Mesenchymal stem cell (in vitro differentiated cells and primary cell): ENCODE measurements around the gene PKNOX2.

Source experiments
- DNase-seq: peaks from one replicate; pipeline ENCODE4 v3.0.0-alpha.2; 2013
- H2AFZ ChIP-seq: one replicate; pipeline ENCODE4 v1.6.1; 2013; ENCODE audit warnings: low read depth, mild to moderate bottlenecking, control low read depth, inconsistent platforms, low read length, moderate library complexity
- H2AK5ac ChIP-seq: 2 replicates; pipeline ENCODE4 v1.6.1; 2013; ENCODE audit warnings: low read length, moderate library complexity, mild to moderate bottlenecking, inconsistent platforms; ENCODE audit not compliant: severe bottlenecking
- H2BK120ac ChIP-seq: one replicate; pipeline ENCODE4 v1.6.1; 2013; ENCODE audit warnings: low read depth, mild to moderate bottlenecking, inconsistent platforms, low read length, moderate library complexity
- H2BK12ac ChIP-seq, 2 experiments: one replicate each; pipeline ENCODE4 v1.6.1; 2013; ENCODE audit warnings: inconsistent platforms in 2 of 2, low read length in 2 of 2, mild to moderate bottlenecking in 2 of 2, moderate library complexity in 2 of 2, control low read depth in 1 of 2
- H2BK15ac ChIP-seq: one replicate; pipeline ENCODE4 v1.6.1; 2013; ENCODE audit warnings: mild to moderate bottlenecking, low read depth, inconsistent platforms; ENCODE audit not compliant: poor library complexity, severe bottlenecking
- H2BK5ac ChIP-seq: 2 replicates; pipeline ENCODE4 v1.6.1; 2013; ENCODE audit warnings: low read depth, mild to moderate bottlenecking, low read length, control low read depth, inconsistent platforms; ENCODE audit not compliant: poor library complexity, severe bottlenecking
- H3K14ac ChIP-seq, 2 experiments: one replicate each; pipeline ENCODE4 v1.6.1; 2013; ENCODE audit warnings: inconsistent platforms in 2 of 2, low read length in 2 of 2, control low read depth in 1 of 2, mild to moderate bottlenecking in 1 of 2, moderate library complexity in 1 of 2
- H3K18ac ChIP-seq, 2 experiments: one replicate each; pipeline ENCODE4 v1.6.1; 2013; ENCODE audit warnings: inconsistent platforms in 2 of 2, low read length in 2 of 2, control low read depth in 1 of 2, low read depth in 1 of 2, mild to moderate bottlenecking in 1 of 2
- H3K23ac ChIP-seq, 2 experiments: one replicate each; pipeline ENCODE4 v1.6.1; 2013; ENCODE audit warnings: inconsistent platforms in 2 of 2, low read length in 2 of 2, mild to moderate bottlenecking in 2 of 2, moderate library complexity in 2 of 2, control low read depth in 1 of 2
- H3K27ac ChIP-seq: 2 replicates; pipeline ENCODE4 v1.5.1; 2013; ENCODE audit warnings: mild to moderate bottlenecking, moderate library complexity, low read length, control low read depth, inconsistent platforms; ENCODE audit not compliant: poor library complexity, severe bottlenecking
- H3K27me3 ChIP-seq, 2 experiments: 2 replicates each; pipeline versions ENCODE4 v1.6.1 to v1.7.0; 2013; ENCODE audit warnings: low read length in 2 of 2, mild to moderate bottlenecking in 2 of 2, moderate library complexity in 2 of 2, control low read depth in 1 of 2, inconsistent platforms in 1 of 2; ENCODE audit not compliant: control insufficient read depth in 1 of 2, insufficient read depth in 1 of 2
- H3K36me3 ChIP-seq, 2 experiments: 2 replicates each; pipeline versions ENCODE4 v1.6.1 to v1.7.0; 2013; ENCODE audit warnings: low read length in 2 of 2, control low read depth in 1 of 2, inconsistent platforms in 1 of 2, low read depth in 1 of 2, mild to moderate bottlenecking in 1 of 2; ENCODE audit not compliant: insufficient read depth in 2 of 2, control insufficient read depth in 1 of 2
- H3K4ac ChIP-seq, 2 experiments: one replicate each; pipeline ENCODE4 v1.6.1; 2013; ENCODE audit warnings: inconsistent platforms in 2 of 2, low read length in 2 of 2, mild to moderate bottlenecking in 2 of 2, moderate library complexity in 2 of 2, control low read depth in 1 of 2, low read depth in 1 of 2
- H3K4me1 ChIP-seq: 2 replicates; pipeline ENCODE4 v1.6.1; 2013; ENCODE audit warnings: low read depth, low read length, control low read depth; ENCODE audit not compliant: control insufficient read depth, insufficient read depth
- H3K4me2 ChIP-seq: 2 replicates; pipeline ENCODE4 v1.6.1; 2013; ENCODE audit warnings: low read length, mild to moderate bottlenecking, inconsistent platforms; ENCODE audit not compliant: poor library complexity, severe bottlenecking
- H3K4me3 ChIP-seq, 2 experiments: 2 replicates each; pipeline versions ENCODE4 v1.5.1 to v1.7.0; 2013; ENCODE audit warnings: low read length in 2 of 2, mild to moderate bottlenecking in 2 of 2, control low read depth in 1 of 2, low read depth in 1 of 2; ENCODE audit not compliant: insufficient read depth in 1 of 2
- H3K79me1 ChIP-seq: replicated peaks from 2 replicates; pipeline ENCODE4 v1.6.1; 2013; ENCODE audit warnings: mild to moderate bottlenecking, control low read depth, low read length, inconsistent platforms; ENCODE audit not compliant: poor library complexity, severe bottlenecking
- H3K9ac ChIP-seq: 2 replicates; pipeline ENCODE4 v1.7.0; 2013; ENCODE audit warnings: mild to moderate bottlenecking, low read length, moderate library complexity
- H3K9me3 ChIP-seq: 2 replicates; pipeline ENCODE4 v1.7.0; 2013; ENCODE audit warnings: mild to moderate bottlenecking, low read length; ENCODE audit not compliant: control insufficient read depth
- H4K8ac ChIP-seq: one replicate; pipeline ENCODE4 v1.6.1; 2013; ENCODE audit warnings: inconsistent platforms, mild to moderate bottlenecking, low read length, moderate library complexity
- H4K91ac ChIP-seq: one replicate; pipeline ENCODE4 v1.6.1; 2013; ENCODE audit warnings: mild to moderate bottlenecking, low read length, inconsistent platforms
- WGBS: methylation state at CpG from one replicate; pipeline ENCODE4 v1.1.7; 2013; ENCODE audit warnings: mixed read lengths; 5-methylcytosine and 5-hydroxymethylcytosine counted together

The PKNOX2 gene

GRCh38 chr11:125312812-125313211 is 148.3 kb downstream of the PKNOX2 start:
- H3K23ac ChIP-seq: no peak overlapping the region
- H3K9ac ChIP-seq: no peak overlapping the region
- no peak overlapping the region for H4K8ac ChIP-seq
- H3K27ac ChIP-seq: no peak overlapping the region
- H2AFZ ChIP-seq: no peak overlapping the region
- H3K4me2 ChIP-seq: no peak overlapping the region
- no peak overlapping the region for H2BK15ac ChIP-seq
- H2AK5ac ChIP-seq: peak overlapping the region; percentile 10
- H3K9me3 ChIP-seq: peaks cover 7% of the 10 kb centered on the region
- H3K18ac ChIP-seq: no peak overlapping the region
- H3K4ac ChIP-seq: no peak overlapping the region
- H3K4me1 ChIP-seq: peaks cover 35% of the 10 kb centered on the region
- H3K4me3 ChIP-seq: no peak overlapping the region
- H3K14ac ChIP-seq: no peak overlapping the region
- 83% methylated on average over 9 of the region's 9 CpGs for WGBS
- H2BK120ac ChIP-seq: no peak overlapping the region
- no peak overlapping the region for H4K91ac ChIP-seq
- peaks cover 0 to 16% of the 10 kb centered on the region in 2 experiments for H3K36me3 ChIP-seq
- peaks cover 0 to 40% of the 10 kb centered on the region in 2 experiments for H3K27me3 ChIP-seq
- no peak overlapping the region for H2BK5ac ChIP-seq
- H2BK12ac ChIP-seq: no peak overlapping the region
- DNase-seq: no peak
- peaks cover 16% of the 10 kb centered on the region for H3K79me1 ChIP-seq

GRCh38 chr11:125313271-125314219 is 149.0 kb downstream of the PKNOX2 start:
- Histone ChIP-seq H3K36me3 (peaks cover 0 to 16% of the 10 kb centered on the region in 2 experiments), H3K4ac (no peak overlapping the region), H2BK15ac (no peak overlapping the region), H3K4me2 (no peak overlapping the region), H2BK12ac (no peak overlapping the region), H3K9me3 (peaks cover 7% of the 10 kb centered on the region), H2AK5ac (peak overlapping the region; percentile 29), H3K27ac (no peak overlapping the region), H3K14ac (no peak overlapping the region), H4K8ac (no peak overlapping the region), H3K4me3 (no peak overlapping the region), H2BK5ac (no peak overlapping the region), H2AFZ (no peak overlapping the region), H4K91ac (no peak overlapping the region), H3K4me1 (peaks cover 29% of the 10 kb centered on the region), H2BK120ac (no peak overlapping the region), H3K23ac (no peak overlapping the region), H3K27me3 (peaks cover 0 to 40% of the 10 kb centered on the region in 2 experiments), H3K9ac (no peak overlapping the region), H3K18ac (no peak overlapping the region), H3K79me1 (peaks cover 18% of the 10 kb centered on the region)
- no peak for DNase-seq
- 90% methylated on average over 6 of the region's 9 CpGs for WGBS

- Histone ChIP-seq H3K27ac (peak overlapping the region; percentile 20), H3K79me1 (peaks cover 19% of the 10 kb centered on the region), H2BK15ac (no peak overlapping the region), H3K27me3 (peaks cover 0 to 40% of the 10 kb centered on the region in 2 experiments), H2BK120ac (no peak overlapping the region), H3K9ac (no peak overlapping the region), H4K91ac (no peak overlapping the region), H3K36me3 (peaks cover 0 to 16% of the 10 kb centered on the region in 2 experiments), H3K14ac (no peak overlapping the region), H3K4ac (no peak overlapping the region), H2BK12ac (no peak overlapping the region), H2BK5ac (no peak overlapping the region), H3K4me1 (peaks cover 29% of the 10 kb centered on the region), H2AFZ (no peak overlapping the region), H3K18ac (no peak overlapping the region), H2AK5ac (peak overlapping the region; percentile 29), H3K9me3 (peaks cover 7% of the 10 kb centered on the region), H4K8ac (no peak overlapping the region), H3K4me2 (no peak overlapping the region), H3K4me3 (no peak overlapping the region), H3K23ac (no peak overlapping the region)
- 75% methylated on average over 17 of the region's 17 CpGs for WGBS
- DNase-seq: no peak
Observed at GRCh38 chr11:125314276-125315078, 149.9 kb downstream of the PKNOX2 start.
